ACHN (cell line): ENCODE results near the gene SPECC1L.

Source experiments
- DNase-seq: peaks from one replicate; pipeline ENCODE4 v3.0.0-alpha.2; 2015
- in situ Hi-C: cut with HindIII; loops from 2 replicates; pipeline ENCODE4 v1.10.0; 2017; ENCODE audit warnings: low sequenced_read_pairs, low pct_ligation_motif_present, low pct_unique_long_range_greater_than_20kb

Gene SPECC1L

DNA sequence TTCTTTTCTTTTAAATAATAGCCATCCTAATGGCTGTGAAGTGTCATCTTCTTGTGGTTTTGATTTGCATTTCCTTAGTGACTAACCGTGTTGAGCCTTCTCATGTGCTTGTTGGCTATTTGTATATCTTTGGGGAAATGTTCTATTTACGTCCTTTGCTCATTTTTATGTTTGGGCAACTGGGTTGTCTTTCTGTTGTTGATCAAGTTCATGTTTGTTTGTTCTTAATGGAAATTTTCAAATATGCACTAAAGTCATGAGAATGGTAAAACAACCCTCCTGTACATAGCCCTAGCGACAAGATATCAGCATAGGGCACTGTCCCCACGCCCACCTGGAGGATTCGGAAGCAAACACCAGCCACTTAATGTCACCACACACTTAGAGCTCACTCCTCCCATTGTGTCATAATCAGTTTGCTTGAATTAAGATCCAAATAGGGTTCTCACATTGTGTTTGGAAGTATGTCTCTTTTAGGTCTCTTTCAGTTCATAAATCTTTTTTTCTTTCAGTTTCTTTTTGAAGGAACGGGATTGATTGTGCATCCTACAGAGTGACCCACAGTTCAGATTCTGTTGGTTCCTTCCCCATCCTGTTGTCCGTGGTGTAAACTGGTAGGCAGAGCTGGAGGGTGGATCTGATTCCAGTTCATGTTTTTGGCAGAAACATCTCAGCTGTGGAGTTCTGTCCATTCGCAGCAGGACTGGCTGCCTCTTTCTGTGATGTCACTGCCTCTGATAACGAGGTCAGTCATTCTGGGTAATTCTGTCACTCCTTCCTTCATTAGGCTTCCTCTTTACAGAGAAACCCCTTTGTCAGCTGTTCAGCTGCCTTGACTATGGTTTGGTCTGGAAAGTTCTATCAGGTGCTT, 130.3 kb downstream of the SPECC1L start:
- DNase-seq: no peak
- in situ Hi-C loops: loop anchor here (25.0 kb wide), 1 partner anchor 111 kb away; no protein-coding TSS in a partner anchor

DNA sequence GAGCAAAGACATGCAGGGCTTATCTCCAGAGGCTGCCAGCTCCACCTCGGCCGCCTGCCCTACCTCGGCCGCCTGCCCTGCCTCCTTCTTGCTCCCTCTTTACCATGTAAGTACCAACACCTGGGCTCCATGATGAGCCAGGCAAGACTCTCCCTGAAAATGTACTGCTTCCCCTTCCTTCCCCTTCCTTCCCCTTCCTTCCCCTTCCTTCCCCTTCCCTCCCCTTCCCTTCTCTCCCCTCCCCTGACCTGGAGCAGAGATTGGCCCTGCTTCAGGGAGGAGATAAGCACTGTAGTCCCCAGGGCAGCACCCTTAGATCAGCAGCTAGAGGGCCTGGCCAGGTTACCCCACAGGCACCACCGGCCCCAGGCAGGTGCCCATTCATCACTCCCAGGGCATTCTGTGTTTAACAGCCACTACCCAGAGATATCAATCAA, 131.3 kb downstream of the SPECC1L start:
- DNase-seq: no peak
- in situ Hi-C loops: loop anchor here (25.0 kb wide), 1 partner anchor 110 kb away; no protein-coding TSS in a partner anchor

DNA sequence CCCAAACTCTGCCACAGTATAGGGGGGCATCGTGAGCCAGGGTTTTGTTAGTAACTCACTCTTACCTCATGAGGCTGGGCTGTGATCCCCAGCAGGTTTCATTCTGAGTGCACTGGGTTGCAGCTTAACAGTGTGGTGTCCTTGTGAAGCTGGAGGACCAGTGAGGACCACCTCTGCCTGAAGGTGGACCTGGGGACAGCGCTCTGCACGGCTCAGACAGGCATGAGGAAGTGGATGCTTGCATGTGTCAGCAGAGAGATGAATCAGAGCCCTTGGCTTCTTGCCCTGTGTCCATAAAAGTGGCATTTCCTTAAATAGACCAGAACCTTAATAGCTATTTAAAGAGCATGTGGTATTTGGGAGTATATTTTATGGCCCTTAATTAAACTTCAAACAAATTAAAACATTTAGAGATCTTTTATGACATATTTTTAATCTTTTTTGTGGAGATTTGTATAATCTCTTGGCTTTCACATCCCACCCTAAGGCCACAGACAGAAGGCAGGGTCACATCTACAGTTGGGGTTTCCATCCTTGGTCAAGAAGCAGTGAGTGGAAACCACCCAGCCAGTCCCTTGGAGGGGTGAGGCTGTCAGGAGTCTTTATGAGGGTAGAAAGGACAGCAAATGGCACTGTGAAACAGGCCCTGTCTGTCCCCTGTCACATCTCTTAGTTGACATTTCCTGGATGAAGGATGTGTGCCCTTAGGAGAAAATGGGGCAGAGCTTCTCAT, 132.0 kb downstream of the SPECC1L start:
- DNase-seq: peak; percentile 82
- in situ Hi-C loops: loop anchor here (25.0 kb wide), 1 partner anchor 110 kb away; no protein-coding TSS in a partner anchor

DNA sequence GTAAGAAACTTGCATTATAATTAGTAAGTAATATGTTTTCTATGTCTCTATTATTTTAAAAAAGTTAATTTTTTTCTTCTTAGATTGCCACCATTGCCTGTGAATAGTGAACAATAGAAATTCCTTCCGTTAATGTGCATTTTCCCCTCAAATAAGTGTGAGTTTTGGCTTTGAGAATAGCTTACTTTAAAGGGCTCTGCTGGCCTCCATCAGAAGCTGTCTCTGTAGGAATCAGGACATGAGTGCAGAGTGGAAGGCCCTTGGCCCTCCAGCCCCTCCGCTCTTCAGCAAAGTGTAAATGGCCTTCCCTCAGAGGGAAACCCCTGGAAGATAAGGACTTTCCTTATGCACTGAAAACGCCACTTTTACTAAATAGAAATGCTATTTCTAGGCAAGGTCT, 132.7 kb downstream of the SPECC1L start:
- DNase-seq: no peak
- in situ Hi-C loops: loop anchor here (25.0 kb wide), 1 partner anchor 109 kb away; no protein-coding TSS in a partner anchor

DNA sequence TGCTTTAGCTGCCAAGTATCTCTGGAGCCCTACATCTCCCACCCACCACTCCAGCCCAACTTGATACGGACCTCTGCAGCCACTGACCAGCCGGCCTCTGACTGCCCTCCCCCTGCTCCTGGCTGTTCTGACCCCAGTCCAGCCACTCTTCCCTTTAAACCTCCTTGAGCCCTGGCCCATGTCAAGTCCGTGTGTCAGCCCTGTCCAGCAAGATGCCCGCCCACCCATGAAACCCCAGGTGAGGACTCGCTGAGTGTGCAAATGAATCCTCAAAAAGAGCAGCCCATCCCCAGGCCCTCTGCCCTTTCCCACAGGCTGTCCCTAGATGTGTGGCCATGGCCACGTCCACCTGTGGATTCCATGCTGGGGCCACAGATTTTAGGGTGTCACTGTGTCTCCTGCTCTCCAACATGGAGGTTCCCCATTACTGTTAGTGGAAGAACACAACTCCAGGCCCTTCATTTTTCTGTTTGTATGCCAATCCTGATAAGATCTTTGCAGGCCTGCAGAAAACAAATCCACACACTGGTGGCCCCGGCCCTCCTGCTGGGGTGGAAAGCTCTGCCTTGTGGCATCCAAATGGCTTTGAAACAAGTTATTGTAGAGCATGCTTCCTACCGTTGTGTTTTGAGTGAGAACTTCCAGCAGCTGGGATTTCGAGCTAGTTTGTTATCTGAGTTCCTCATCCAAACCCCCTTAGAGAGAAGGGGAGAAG, 134.1 kb downstream of the SPECC1L start:
- in situ Hi-C loops: loop anchor here (25.0 kb wide), 1 partner anchor 108 kb away; no protein-coding TSS in a partner anchor
- DNase-seq: no peak

DNA sequence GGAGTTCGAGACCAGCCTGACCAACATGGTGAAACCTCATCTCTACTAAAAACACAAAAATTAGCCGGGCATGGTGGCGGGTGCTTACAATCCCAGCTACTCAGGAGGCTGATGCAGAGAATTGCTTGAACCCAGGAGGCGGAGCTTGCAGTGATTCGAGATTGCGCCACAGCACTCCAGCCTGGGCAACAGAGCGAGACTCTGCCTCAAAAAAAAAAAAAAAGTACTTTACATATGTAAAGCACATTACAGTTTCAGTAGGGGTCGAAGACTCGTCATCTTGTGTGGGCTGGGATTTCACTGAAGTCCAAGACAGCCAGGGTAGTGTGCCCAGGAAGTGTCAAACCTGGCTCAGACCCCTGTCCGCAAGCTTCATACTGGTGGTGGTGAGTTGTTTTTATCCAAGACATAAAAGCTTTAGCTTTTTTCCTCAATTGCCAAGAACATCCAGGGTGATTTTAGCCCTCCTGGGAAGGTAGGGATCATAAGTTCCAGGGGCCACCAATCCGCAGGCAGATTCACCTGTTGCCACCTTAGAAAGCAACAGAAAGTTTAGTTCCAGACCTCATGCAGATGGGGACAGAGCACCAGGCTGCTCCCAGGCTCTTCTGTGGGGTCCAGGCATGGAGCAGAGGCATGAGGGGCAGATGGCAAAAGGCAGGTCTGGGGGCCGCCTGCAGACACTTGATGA, 135.1 kb downstream of the SPECC1L start:
- in situ Hi-C loops: loop anchor here (25.0 kb wide), 1 partner anchor 107 kb away; no protein-coding TSS in a partner anchor
- DNase-seq: no peak

DNA sequence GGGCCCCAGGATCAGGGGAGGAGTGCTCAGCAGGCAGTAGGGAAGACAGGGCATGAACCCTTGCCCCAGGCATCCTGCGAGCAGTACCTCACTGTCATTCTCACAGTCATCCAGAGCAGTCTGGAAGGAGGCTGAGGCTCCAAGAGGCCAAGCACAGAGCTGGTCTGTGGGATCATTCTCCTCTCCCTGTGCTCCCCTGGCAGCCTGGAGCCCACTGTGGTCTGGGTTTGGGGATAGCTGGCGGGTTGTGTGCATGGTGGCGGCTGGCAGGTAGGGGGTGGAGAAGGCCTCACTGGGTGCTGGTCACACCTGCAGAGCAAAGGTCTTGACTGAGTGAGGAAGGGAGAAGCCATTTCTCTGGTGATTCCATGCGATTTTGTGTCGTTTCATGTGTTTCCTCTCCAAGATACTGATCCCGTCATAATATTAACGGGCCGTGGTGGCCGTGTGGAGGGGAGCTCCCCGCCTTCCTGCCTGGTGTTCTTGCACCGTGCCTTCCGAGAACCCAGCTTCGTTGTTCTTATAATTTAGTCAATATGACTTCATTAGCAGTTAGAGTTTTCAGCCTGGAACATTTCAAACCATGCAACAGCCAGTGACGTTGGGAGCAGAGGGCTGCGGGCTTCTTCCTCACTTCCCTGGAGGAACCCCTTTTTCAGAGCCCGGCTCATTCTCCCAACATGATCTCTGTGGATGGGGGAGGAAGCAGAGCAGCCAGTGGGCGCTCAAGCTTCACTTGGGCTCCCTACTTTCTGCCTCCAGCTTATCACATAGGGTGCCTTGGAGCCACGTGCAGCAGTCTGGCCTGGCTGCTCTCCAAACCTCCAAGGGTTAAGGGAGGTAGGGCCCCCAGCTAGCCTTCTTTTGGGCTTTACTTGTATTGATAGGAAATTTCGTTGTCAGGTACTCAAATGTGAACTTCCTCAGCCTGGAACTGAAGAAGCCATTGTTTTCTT, 136.0 kb downstream of the SPECC1L start:
- DNase-seq: no peak
- in situ Hi-C loops: loop anchor here (25.0 kb wide), 1 partner anchor 106 kb away; no protein-coding TSS in a partner anchor

DNA sequence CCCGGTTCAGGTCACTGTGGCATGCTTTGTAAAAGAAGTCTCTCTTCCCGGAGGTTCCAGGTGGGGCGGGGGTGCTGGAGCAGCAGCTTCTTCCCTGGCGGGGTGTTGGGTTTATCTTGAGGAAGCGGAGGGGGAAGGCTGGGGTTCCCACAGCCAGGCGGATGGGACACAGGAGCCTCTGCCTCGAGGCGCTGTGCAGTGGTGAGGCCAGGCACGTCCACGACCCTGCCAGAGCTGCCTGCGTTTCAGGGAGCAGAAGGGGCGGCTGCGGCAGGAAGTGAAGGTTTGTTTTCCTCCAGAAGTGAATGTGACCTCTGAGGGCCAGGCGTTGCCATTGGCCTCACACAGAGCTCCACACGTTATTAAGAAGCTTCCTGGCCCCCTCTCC, 136.6 kb downstream of the SPECC1L start:
- in situ Hi-C loops: loop anchor here (25.0 kb wide), 1 partner anchor 105 kb away; no protein-coding TSS in a partner anchor
- DNase-seq: no peak

DNA sequence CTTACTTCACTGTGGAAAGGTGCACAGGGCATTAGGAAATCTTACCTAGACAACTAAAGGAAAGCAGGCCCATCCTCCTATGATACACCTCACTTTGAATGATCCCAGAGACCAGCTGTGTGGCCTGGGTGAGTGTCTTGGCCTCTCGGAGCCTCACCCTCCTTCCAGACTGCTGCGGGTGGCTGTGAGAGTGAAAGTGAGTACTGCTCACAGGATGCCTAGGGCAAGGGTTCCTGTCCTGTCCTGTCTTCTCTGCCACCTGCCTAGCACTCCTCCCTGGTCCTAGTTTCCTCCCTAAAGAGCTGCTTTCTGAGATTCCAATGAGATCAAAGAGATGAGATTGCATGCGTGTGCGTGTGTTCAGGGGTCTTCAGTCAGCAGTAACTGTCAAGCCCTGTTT, 137.3 kb downstream of the SPECC1L start:
- in situ Hi-C loops: loop anchor here (25.0 kb wide), 1 partner anchor 104 kb away; no protein-coding TSS in a partner anchor
- DNase-seq: no peak

DNA sequence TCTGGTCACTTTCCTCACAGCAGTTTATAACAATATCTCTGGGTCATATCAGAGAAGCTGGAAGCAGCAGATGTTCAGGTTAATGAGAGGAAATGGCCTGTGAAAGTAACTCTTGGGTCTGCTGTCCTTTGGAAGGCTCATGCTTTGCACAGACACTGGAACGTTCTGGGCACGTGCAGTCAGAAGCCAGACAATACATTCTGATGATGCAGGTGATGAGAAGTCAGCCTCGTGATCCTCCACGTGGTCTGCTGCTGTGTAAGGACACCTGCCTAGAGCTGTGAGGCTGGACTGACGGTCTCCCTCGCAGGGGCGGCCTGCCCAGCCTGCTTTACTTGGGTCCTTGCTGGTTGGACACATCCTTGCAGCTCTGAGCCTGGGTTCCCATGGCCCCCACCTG, 138.0 kb downstream of the SPECC1L start:
- DNase-seq: no peak
- in situ Hi-C loops: loop anchor here (25.0 kb wide), 1 partner anchor 104 kb away; no protein-coding TSS in a partner anchor

DNA sequence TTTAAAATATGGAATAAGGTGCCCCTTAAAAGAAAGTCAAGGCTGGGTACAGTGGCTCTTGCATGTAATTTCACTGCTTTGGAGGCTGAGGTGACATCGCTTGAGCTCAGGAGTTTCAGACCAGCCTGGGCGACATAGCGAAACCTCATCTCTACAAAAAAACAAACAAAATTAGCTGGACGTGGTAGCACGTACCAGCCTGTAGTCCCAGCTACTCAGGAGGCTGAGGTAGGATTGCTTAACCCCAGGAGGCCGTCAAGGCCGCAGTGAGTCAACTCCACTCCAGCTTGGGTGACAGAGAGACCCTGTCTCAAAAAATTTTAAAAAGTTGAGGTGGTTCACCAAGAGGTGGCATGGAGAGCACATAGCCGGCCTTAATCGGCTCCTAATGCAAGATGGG, 139.1 kb downstream of the SPECC1L start:
- in situ Hi-C loops: loop anchor here (25.0 kb wide), 1 partner anchor 103 kb away; no protein-coding TSS in a partner anchor
- DNase-seq: no peak

DNA sequence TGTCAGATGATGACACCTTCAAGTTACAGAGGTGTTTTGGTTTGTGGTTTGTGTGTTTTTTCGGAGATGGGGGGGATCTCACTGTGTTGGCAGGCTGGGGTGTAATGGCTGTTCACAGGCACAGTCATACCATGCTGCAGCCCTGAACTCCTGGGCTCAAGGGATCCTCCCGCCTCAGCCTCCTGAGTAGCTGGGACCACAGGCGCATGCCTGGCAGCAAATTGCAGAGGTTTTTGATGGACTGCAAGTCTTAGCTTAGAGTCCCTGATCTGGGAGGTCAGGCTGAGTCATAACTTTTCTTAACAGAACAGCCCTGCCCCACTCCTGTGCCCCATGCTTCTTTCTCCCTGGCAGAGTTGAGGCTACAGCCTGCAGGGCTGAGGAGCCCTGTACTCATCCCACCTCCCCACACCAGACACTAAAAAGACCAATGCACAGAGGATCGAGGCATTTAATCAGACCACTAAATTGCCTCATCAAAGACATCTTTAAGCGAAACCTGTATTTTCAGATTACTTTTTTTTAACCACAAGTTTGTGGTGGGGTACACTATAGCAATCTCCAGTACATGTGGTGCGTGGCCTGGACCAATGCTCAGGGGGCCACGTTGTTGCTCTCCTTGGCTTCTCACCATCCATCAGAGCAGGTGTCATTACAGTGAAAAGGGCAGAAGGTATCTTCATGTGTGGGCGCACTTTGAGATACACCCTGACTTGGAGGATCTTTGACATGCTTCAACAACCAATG, 139.7 kb downstream of the SPECC1L start:
- in situ Hi-C loops: loop anchor here (25.0 kb wide), 1 partner anchor 102 kb away; no protein-coding TSS in a partner anchor
- DNase-seq: peak; percentile 19

DNA sequence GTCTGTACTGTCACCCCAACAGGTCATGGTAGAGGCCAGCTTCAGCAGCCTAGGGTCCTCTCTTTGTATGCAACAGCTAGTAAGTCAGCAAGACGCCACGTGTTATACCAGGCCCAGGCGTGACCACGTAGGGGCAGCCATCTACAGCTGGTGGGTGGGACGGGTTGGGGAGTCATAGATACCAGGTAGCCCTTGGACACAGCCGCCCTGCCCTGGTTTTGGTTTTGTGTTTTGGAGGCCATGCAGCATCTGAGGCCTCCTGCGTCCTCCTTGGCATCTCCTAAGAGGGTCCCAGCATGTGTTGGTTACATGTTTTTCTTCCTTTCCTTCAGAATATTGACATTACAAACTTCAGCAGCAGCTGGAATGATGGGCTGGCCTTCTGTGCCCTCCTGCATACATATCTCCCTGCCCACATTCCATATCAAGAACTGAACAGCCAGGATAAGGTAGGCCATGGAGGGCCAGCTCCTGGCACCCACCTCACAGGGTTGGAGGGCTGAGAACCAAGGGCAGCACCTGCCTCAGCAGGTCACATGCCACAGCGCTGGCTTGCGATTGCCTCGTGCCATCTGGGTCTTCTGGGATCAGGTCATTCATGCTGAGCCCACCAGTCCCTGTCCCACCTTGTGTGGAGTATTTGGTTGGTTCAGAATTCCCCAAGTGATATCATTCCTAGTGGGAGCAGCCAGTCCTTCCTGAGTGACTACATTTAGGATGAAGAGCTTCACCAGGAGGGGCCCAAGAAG, 140.8 kb downstream of the SPECC1L start:
- no peak for DNase-seq
- in situ Hi-C loops: loop anchor here (25.0 kb wide), 1 partner anchor 101 kb away; no protein-coding TSS in a partner anchor

DNA sequence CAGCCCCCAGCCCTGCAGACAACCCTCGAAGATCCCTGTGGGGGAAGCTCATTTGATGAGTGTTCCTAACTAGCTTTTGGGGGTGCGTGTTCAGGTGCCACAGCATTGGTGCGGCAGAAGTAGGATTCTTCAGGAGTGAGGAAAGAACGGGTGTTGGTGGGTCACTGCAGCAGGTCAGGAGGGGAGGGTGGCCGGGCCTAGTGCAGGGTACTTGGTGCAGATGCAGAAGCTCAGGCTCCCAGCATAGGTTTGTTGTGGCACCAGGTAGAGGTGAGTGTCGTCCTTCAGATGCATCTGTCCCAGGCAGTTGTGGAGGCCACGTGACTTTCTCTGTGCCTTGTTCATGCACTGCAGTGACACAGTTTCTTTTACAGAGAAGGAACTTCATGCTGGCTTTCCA, 141.6 kb downstream of the SPECC1L start:
- in situ Hi-C loops: loop anchor here (25.0 kb wide), 1 partner anchor 100 kb away; no protein-coding TSS in a partner anchor
- no peak for DNase-seq

DNA sequence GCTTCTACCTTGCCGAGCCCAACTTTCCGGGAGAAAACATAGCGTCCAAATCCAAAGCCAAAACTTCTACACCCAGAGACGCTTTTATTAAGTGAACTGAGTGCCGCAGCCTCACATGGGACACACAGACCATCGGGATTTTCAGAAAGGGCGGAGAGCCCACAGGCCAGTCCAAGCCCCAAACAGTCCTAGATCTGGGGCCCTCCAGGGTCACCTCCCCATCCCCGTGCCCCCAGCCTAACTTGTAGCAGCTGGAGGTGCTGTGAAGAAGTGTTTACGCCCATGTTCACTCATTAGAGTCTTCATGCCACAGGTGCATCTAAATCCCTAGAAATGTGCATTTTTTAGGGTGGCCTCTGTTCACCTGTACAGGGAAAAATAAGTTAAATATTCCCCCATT, 142.6 kb downstream of the SPECC1L start:
- in situ Hi-C loops: loop anchor here (25.0 kb wide), 1 partner anchor 99 kb away; no protein-coding TSS in a partner anchor
- DNase-seq: no peak
